ENCODE data around the gene PRR14L.
A peak's percentile ranks its signal among the peaks of the same experiment; 100 is the strongest.
"Not testable (repeated sequence)": the region's sequence is repeated elsewhere in the genome, so short reads cannot be mapped to it uniquely, and the experiment has no call there.

The PRR14L gene

DNA sequence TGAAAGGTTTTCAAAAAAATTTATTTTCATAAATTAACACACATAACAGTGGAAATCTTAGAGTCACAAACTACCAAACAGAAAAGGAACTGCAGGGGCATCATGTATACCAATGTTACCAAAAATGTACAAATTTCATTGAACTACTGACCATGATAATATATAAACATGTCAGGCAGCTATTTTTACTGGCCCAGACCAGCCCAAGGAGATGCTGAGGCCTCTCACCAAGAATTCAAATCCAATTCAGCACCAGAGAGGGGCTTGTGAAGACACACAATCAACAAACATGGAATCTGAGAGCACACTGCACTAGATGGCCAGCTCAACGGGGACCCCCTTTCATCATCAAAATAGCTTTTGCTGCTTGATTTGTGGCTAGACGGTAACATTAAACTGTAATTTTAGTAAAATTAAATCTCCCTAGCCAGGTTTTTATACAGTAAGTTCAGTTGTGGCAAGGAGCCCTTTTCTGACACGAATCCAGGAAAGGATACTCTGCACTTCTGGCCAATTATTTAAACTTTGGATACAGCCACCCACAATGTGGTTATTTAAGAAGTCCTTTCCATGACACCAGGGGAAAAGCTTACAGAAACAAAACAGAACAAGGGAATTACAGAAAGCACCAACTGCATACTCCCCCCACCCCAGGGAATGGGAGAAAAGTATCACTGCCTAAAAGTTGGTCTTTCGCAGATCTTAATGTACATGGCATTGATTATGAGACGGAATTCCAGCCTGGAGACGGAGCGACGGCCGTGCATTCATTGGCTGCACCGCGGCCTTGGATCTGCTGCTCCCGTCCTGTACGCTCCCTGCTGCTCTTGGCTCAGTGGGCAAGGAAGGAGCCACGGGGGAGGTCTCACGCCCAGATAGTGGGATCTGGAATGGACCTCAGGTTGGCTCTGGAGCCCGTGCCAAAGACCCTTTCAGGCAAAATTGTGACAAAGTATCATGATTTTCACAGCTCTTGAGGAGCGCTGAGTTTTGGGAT, 68.3 kb downstream of the PRR14L start:
- no peak for DNase-seq

DNA sequence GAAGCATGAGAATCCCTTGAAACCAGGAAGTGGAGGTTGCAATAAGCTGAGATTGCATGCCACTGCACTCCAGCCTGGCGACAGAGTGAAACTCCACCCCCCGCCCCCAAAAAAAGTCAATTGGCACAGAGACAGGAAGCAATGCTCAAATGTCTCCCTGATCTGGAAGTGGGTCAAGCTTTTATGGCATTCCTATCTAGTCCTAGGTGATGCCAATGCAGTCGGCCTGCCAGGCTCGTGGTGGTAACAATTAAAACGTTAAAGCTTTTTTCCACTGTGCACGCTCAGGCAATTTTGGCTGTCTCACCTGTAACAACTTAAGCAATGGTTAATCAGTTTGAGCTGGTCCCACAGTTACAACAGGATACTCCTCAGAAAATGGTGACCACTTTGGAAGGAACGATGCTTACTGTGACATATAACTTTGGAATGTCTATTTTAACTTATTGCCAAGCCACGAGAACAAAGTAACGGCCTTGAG, 69.0 kb downstream of the PRR14L start:
- DNase-seq = no peak

DNA sequence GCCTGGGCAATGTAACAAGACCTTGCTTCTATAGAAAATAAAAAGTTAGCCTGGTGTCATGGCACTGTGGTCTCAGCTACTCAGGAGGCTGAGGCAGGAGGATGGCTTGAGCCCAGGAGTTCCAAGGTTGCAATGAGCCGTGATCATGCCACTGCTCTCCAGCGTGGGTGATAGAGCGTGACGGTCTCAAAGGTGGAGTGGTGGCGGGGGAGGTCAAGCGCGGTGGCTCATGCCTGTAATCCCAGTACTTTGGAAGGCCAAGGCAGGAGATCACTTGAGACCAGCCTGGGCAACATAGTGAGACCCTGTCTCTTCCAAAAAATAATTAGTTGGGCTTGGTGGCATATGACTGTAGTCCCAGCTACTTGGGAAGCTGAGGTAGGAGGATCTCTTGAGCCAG, 71.2 kb downstream of the PRR14L start:
- no peak for DNase-seq

DNA sequence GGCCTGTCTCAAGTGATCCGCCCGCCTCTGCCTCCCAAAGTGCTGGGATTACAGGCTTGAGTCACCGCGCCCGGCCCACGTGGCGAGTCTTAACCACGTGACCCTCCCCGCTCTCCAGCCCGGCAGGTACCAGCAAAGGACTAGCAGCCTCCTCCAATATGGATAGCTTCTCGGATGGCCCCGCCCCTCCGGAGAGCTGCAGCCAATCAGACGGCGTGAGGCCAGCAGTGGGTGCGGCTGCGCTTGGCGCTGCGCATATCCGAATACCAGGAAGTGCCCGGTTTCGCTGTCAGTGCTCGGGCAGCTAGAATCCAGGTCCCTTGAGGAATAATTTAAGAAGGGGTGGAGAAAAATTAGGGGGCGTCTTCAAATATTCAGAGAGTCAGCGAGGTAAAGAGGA, 73.2 kb downstream of the PRR14L start:
- DNase-seq = peak; percentile 94

DNA sequence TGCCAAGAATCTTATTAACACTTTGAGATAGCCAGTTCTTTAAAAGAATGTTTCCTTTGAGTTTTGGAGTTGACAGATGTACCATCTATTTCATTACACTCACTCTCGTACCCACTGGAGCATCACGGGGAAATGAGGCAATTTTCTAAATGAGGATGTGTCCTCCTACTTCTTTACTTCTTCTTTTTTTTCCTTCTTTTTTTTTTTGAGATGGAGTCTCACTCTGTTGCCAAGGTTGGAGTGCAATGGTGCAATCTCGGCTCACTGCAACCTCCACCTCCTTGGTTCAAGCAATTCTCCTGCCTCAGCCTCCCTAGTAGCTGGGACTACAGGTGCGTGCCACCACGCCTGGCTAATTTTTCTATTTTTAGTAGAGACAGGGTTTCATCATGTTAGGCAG, 75.7 kb downstream of the PRR14L start:
- not testable (repeated sequence) for DNase-seq

DNA sequence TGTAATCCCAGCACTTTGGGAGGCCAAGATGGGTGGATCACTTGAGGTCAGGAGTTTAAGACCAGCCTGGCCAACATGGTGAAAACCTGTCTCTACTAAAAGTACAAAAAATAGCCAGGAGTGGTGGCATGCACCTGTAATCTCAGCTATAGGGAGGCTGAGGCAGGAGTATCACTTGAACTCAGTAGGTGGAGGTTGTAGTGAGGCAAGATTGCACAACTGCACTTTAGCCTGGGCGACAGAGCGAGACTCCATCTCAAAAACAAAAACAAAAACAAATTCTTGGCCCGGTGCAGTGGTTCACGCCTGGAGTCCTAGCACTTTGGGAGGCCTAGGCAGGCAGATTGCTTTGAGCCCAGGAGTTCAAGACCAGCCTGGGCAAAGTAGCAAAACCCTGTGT, 81.1 kb downstream of the PRR14L start:
- DNase-seq = not testable (repeated sequence)

DNA sequence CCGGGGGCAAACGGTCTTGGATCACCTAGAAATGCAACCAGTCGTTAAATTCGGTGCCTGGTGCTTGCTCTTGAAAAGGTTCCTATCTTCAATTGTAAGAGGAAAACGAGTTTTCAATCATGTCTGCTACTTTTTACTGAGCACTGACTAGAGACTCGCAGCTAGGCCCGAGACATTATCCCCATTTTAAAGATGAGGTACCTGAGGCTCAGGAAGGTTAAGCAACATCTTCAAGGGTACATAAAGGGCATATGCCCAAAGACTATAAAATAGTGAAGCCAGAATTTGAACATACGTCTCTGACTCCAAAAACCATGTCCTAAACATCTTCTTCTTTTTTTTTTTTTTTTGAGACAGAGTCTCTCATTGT, 87.3 kb downstream of the PRR14L start:
- DNase-seq = no peak

DNA sequence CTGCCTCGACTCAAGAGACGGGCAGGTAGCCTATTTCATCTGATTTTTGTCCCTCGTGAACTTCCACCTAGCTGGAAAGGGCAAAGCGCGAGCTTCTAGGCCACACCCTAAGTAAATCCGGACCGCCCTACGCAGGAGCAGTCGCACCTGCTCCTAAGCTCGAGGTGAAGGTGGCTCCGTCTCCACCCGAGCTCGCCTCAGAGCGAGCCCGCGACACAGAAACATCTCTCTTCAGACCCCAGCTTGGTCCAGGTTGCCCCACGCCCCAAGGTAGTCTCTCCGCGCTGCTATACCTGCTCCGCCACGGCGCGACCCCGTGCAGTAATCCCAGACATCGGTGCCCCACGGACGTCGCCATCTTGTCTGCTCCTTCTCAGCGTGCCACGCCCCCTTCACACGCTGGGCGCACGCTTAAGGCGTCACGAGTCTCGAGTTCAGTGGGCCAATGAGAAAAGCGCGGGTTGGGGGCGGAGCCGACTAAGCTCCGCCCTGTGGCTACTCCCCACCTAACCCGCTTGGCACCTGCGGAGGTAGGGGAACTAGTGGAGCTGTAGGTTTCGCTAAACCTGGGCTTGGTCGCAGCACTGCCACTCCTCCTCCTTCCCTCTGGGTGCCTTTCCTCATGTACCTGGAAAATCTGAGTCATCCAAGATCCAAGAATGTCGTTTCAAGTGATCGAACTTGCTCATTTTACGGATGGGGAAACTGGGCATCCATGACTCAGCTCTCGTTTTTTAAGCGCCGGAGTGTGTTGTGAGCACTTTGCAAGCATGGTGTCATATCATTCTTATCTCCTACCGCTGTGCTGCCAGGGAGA, 87.9 kb downstream of the PRR14L start, which contains the start of gene PISD:
Gene PISD, minus strand, starts transcription at position 365 of the 817 bp plus-strand sequence. Its CDS starts 7 bp downstream, at position 358.
- DNase-seq = peak; percentile 98

DNA sequence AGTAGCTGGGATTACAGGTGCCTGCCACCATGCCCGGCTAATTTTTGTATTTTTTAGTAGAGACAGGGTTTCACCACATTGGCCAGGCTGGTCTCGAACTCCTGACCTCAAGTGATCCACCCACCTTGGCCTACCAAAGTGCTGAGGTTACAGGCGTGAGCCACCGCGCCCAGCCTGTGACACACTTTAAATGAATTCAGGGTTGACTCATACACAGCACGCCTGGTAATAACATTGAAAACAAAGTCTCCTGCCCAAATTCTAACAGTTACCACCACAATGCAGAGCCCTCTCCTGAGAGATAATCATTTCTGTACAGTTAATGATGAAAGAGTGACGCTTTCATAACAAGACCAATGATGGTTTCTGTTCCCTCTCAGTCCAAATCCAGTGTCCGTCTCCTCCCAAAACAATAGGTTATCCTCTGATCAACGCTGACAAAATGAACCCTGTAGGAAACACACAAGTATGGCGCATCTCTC, 89.0 kb downstream of the PRR14L start:
- DNase-seq = peak; percentile 73

DNA sequence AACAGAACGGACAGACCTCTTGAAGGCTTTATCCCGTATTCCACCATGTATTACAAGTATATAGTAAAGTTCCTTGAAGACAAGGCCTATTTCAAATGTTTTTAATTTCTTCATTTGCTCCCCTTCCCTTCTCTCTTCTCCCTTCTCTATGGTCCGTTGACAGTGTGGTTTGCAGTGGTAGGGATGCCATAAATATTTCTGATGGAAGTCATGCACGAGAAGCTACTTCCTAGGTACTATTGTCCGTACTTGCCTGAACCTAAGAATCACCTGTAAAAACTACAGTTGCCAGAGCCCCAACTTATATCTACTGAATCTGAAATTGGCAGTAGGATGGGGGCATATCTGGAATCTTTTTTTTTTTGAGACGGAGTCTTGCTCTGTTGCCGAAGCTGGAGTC, 90.7 kb downstream of the PRR14L start:
- no peak for DNase-seq

DNA sequence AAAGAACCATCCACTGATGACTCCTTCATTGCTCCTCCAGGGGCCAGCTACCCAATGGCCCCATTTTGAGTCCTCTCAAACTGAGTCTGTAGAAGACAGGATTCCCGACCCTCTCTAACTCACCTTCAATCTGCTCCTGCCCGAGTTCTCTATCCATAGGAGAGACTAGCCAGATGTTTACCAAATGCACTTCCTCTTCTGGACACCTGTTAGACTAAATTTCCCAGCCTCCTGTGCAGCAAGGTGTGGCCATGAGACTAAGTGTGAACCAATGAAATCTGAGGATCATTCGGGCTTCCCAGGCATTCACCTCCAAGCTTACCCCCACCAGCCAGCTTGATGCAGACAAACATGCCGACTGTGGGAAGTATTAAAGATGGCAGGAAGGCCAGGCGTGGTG, 95.5 kb downstream of the PRR14L start:
- no peak for DNase-seq

DNA sequence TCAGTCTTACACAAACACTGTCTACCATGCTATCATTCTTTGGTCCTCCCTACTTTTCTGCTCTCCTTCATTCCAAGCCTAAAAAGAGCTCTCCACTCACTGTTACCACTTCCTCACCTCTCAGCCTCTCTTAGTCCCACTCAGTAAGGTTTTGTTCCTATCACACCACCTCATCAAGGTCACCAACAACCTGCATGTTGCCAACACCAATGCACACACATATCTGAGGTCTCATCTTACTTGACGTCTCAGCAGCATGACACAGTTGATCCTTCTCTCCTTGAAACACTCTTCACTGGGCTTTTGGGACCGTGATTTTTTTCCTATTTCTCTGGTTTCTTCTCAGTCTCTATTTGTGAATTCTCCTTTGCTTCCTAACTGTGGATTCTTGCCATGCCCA, 96.0 kb downstream of the PRR14L start:
- DNase-seq = no peak

DNA sequence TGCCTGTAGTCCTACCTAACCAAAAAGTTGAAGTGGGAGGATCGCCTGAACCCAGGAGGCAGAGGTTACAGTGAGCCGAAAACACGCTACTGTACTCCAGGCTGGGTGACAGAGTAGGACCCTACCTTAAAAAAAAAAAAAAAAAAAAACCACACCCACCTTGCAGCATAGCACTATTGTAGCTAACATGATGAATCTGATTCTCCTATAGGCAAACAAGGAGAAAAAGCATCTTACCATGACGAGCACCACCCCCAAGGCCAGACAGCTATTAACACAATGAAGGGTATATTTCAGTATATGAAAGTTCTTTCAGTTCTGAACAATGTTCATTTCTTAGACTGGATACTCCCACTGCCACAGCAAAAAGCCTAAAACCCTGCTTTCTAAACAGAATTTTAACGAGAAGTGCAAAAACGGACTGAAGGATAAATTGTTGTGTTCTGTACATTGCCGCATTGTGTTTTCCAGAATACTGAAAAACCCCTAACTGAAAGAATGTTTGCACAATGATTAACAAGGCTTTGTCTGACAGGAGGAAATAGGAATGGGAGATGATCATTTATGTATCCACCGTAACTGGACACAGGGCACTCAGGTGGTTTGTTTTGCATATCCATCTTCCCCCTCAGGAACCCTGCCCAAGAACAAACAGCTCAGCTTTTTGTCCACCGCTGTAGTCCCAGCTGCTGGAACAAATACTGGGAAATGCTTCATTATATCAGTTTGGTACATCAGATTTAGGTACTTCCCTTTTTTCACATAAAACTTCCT, 96.8 kb downstream of the PRR14L start:
- no peak for DNase-seq

DNA sequence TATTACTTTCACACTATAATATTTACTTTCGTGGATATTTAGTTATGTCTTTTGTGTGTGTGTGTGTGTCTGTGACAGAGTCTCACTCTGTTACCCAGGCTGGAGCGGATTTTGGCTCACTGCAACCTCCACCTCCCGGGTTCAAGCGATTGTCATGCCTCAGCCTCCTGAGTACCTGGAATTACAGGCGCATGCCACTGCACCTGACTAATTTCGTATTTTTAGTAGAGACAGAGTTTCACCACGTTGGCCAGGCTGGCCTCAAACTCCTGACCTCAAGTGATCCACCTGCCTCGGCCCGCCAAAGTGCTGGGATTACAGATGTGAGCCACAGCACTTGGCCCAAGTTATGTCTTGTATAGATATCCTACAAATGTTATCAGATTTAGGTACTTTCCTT, 97.8 kb downstream of the PRR14L start:
- DNase-seq = no peak

DNA sequence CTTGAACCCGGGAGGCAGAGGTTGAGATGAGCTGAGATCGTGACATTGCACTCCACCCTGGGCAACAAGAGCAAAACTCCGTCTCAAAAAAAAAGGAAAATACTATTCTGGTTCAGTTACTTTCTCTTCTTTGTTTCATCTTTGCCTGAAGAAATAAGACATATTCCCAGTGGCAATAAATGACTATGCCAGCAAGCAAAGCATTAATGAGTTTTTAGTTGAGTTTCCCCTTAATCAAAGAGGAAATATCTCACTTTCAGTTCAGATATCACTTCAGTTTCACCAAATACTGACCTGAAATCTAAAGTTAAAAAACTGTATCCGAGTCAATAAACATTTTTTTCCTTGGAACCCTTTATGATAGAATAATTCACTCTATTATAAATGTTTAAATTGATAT, 98.3 kb downstream of the PRR14L start:
- no peak for DNase-seq

DNA sequence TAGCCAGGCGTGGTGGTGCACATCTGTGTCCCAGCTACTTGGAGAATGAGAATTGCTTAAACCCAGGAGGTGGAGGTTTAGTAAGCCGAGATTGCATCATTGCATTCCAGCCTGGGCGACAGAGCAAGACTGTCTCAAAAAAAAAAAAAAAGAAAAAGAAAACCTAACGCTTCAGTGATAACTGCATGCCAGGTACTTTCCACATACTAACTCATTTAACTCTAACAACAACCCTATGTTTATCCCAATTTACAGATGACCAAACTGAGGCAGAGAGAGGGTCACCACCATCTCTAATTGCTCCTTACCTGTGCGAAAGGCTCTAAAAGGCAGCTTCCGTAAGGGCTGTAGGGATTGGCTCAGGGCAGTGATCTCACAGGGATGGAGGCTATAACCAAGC, 99.5 kb downstream of the PRR14L start:
- DNase-seq = no peak

DNA sequence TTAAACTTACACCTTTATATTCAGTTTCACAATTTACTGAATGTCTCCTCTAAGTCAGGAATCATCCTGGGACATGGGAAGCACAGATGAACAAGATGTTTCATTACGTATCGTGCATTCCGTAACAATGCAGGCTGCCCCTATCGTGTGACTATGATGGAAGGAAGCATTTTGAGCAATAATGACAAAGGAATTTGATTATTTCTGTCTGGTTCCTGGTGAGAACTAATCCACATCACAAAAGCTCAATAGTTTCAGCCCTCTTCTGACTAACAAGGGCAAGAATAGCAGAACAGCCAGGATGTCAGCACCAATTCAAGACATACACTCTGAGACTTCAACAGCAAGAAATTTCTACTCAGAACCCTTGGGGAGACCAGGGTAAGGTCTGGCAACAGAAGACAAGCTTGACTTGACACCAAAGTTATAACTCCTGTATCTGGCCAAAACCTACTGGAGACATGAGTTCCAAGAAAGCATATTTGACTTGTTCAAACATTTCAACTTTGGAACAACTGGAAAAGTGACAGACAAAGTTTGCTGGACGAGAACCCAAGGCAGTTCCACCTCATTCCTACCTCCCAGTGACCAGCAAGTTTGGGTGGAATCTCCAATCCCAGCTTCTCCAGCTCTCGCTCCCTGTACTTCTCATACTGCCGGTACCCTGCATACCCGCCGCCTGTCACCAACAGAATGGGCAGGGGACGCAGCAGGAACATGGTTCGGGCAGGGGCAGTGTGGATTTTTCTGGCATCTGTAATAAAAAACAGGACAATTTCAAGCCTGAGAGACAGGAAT, 102.2 kb downstream of the PRR14L start:
- DNase-seq = no peak

DNA sequence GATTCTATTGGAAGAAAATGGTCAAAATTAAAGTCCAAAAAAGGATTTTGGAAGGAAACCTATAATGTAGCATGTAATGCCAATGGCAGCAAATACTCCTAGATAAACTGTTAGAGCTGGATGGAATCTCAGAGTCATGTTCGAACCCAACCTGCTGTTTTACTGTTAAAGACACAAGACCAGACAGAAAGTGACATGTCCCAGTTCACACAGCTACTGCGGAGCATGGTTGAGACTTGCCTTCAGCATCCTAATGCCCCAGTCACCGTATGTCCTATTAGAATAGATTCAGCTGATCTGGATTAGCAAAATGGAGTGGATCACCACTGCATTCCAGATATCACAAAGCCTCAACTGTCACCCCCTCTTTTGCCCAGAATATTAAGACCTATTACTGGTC, 102.9 kb downstream of the PRR14L start:
- DNase-seq = no peak

DNA sequence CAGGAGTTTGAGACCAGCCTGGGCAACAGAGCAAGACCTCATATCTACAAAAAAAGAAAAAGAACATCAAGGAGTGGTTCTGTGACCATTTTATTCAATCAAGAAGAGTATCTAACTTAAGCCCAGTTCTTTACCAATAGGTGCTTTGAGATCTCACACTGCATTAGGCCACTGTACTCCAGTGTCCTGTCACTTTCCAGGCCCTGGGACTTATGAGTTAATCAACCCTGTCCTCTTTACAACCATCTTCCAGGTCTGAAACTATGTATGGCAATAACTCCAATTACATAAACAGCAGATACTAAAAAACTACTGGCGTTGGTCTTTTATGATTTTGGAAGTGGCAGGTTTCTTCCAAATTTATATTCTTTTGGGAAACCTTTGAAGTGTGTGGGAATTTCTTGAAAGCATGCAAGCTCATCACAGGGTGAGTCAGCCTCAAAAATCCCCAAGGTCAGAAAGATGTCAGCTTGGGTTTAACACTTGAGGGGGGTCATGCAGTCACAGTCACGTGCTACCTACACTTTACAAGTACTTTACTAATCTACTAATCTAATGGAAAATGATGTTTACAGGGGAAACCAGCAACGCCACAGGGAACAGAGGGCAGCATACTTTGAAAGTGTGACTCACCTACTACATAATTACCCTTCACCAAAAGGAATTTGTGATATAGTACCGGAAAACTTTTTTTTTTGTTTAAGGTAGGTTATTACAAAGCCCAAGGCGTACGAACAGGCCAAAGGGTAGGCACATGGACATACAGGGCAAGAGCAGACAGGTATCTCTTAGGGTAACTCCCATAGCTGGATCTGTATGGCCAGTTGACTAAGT, 103.5 kb downstream of the PRR14L start:
- no peak for DNase-seq

DNA sequence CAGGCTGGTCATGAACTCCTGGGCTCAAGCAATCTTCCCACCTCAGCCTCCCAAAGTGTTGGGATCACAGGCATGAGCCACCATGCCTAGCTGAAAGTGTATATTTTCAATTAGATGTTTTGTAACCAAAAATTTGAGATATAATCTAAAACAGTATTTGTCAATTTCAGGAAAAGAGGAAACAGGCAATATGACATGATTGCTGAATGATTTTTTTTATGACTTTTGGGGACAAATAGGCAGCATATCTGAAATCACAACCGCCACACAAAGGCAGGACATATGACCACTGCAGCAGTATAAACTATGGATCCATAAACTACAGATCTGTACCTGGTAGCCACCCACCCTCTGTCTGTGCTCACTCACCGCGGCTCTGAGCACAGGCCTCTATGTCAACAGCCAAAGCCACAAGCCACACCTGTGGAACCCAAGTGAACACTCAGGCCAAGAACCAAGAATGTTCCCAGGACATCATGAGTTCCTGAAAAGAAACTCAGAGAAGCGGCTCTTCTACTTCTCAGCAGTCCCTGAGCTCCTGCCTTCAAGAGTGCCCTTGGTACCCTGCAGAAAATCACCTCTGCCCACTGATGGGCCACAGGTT, 110.4 kb downstream of the PRR14L start:
- peak; percentile 43 for DNase-seq

All from stimulated activated CD8-positive, alpha-beta memory T cell treated with anti-CD3 and anti-CD28 coated beads, Interleukin-4, amount 100 ng/mL, for 48 hours (primary cell).